SIG-M5 (cell line): ENCODE data around the gene SPTA1.

Experiments
- DNase-seq: peaks from one replicate; lab custom pipeline; 2025; lab: John Stamatoyannopoulos, UW

SPTA1 gene

GRCh38 chr1:158685085-158685484 lies 1.4 kb downstream of the SPTA1 start:
- no peak for DNase-seq

- no peak for DNase-seq
Observed at GRCh38 chr1:158681606-158682005, 4.9 kb downstream of the SPTA1 start.

GRCh38 chr1:158679289-158679688 lies 7.2 kb downstream of the SPTA1 start:
- no peak for DNase-seq

- DNase-seq = no peak
Observed at GRCh38 chr1:158675563-158676323, 10.8 kb downstream of the SPTA1 start.

GRCh38 chr1:158674302-158674701 lies 12.2 kb downstream of the SPTA1 start:
- DNase-seq = no peak

- no peak for DNase-seq
Observed at GRCh38 chr1:158666037-158666436, 20.5 kb downstream of the SPTA1 start.

- no peak for DNase-seq
Observed at GRCh38 chr1:158654571-158654970, 31.9 kb downstream of the SPTA1 start.

GRCh38 chr1:158654086-158654485 lies 32.4 kb downstream of the SPTA1 start:
- DNase-seq = no peak

GRCh38 chr1:158652721-158653334 lies 33.7 kb downstream of the SPTA1 start:
- DNase-seq = no peak

- DNase-seq = no peak
Observed at GRCh38 chr1:158649052-158649451, 37.5 kb downstream of the SPTA1 start.

- no peak for DNase-seq
Observed at GRCh38 chr1:158646465-158646864, 40.0 kb downstream of the SPTA1 start.

- DNase-seq = no peak
Observed at GRCh38 chr1:158644449-158644848, 42.1 kb downstream of the SPTA1 start.

GRCh38 chr1:158638904-158639303 lies 47.6 kb downstream of the SPTA1 start:
- DNase-seq = no peak

- DNase-seq = no peak
Observed at GRCh38 chr1:158638146-158638545, 48.4 kb downstream of the SPTA1 start.

GRCh38 chr1:158613764-158614163 lies 72.8 kb downstream of the SPTA1 start:
- DNase-seq = no peak

GRCh38 chr1:158611916-158612315 lies 74.6 kb downstream of the SPTA1 start:
- no peak for DNase-seq

GRCh38 chr1:158607296-158607695 lies 79.2 kb downstream of the SPTA1 start:
- DNase-seq = no peak

- DNase-seq = no peak
Observed at GRCh38 chr1:158604968-158605367, 81.5 kb downstream of the SPTA1 start, which contains the start of gene OR10Z1. TSS of gene OR10Z1 (plus strand) at chr1:158605268. CDS start at chr1:158606439, 1,171 bp downstream.

- no peak for DNase-seq
Observed at GRCh38 chr1:158600735-158601134, 85.8 kb downstream of the SPTA1 start.

- no peak for DNase-seq
Observed at GRCh38 chr1:158586942-158587341, 99.6 kb downstream of the SPTA1 start.

- DNase-seq = no peak
Observed at GRCh38 chr1:158583962-158584361, 102.6 kb downstream of the SPTA1 start.

- DNase-seq = no peak
Observed at GRCh38 chr1:158579733-158580132, 106.8 kb downstream of the SPTA1 start, which contains the start of gene OR10X1. TSS of gene OR10X1 (minus strand) at chr1:158579899. CDS start at chr1:158579899, 0 bp downstream.

- DNase-seq = no peak
Observed at GRCh38 chr1:158577561-158577960, 109.0 kb downstream of the SPTA1 start.

GRCh38 chr1:158572226-158572625 lies 114.3 kb downstream of the SPTA1 start:
- no peak for DNase-seq
